Stimulated activated CD4-positive, alpha-beta T cell treated with anti-CD3 and anti-CD28 coated beads, Interleukin-4, amount 100 ng/mL, for 24 hours (primary cell): ENCODE measurements around the gene CUBN.

Experiments used
- DNase-seq: peaks from one replicate; pipeline ENCODE4 v3.0.0-alpha.2; 2020

Gene CUBN

GRCh38 chr10:17066807-17067206 is 62.8 kb downstream of the CUBN start:
- DNase-seq = no peak

- no peak for DNase-seq
Measured at GRCh38 chr10:17066000-17066399, 63.6 kb downstream of the CUBN start.

GRCh38 chr10:17065273-17065672 is 64.3 kb downstream of the CUBN start:
- no peak for DNase-seq

- no peak for DNase-seq
Measured at GRCh38 chr10:17064435-17064834, 65.2 kb downstream of the CUBN start.

GRCh38 chr10:17062955-17063484 is 66.6 kb downstream of the CUBN start:
- DNase-seq = no peak

GRCh38 chr10:17062493-17062892 is 67.1 kb downstream of the CUBN start:
- DNase-seq = no peak

GRCh38 chr10:17062009-17062408 is 67.6 kb downstream of the CUBN start:
- no peak for DNase-seq

- DNase-seq = no peak
Measured at GRCh38 chr10:17061418-17061817, 68.2 kb downstream of the CUBN start.

GRCh38 chr10:17060289-17060688 is 69.3 kb downstream of the CUBN start:
- no peak for DNase-seq

GRCh38 chr10:17059197-17059688 is 70.4 kb downstream of the CUBN start:
- DNase-seq = no peak

GRCh38 chr10:17058093-17058492 is 71.5 kb downstream of the CUBN start:
- DNase-seq = no peak

- no peak for DNase-seq
Measured at GRCh38 chr10:17056781-17057428, 72.7 kb downstream of the CUBN start.

GRCh38 chr10:17053513-17053912 is 76.1 kb downstream of the CUBN start:
- no peak for DNase-seq

GRCh38 chr10:17053061-17053460 is 76.5 kb downstream of the CUBN start:
- no peak for DNase-seq

- DNase-seq = no peak
Measured at GRCh38 chr10:17051851-17052250, 77.8 kb downstream of the CUBN start.

GRCh38 chr10:17049195-17049594 is 80.4 kb downstream of the CUBN start:
- DNase-seq = no peak

- no peak for DNase-seq
Measured at GRCh38 chr10:17047908-17048307, 81.7 kb downstream of the CUBN start.

GRCh38 chr10:17046989-17047388 is 82.6 kb downstream of the CUBN start:
- no peak for DNase-seq

- DNase-seq = no peak
Measured at GRCh38 chr10:17043586-17043985, 86.0 kb downstream of the CUBN start.

- DNase-seq = no peak
Measured at GRCh38 chr10:17041626-17042520, 87.7 kb downstream of the CUBN start.

GRCh38 chr10:17038627-17039026 is 91.0 kb downstream of the CUBN start:
- DNase-seq = no peak

- no peak for DNase-seq
Measured at GRCh38 chr10:17037910-17038309, 91.7 kb downstream of the CUBN start.

- DNase-seq = no peak
Measured at GRCh38 chr10:17035446-17035845, 94.2 kb downstream of the CUBN start.
